ENCODE data around the gene WNT3.
"Not testable (repeated sequence)": the region's sequence is repeated elsewhere in the genome, so short reads cannot be mapped to it uniquely, and the experiment has no call there.

WNT3 gene

GRCh38 chr17:46770818-46771560 is 47.5 kb downstream of the WNT3 start:
- Histone ChIP-seq H2BK12ac (ENCODE audit: low read length in 2 of 2) (no peak overlapping the region), H3K9me3 (ENCODE audit: control insufficient read depth, low read length) (no peaks in the 10 kb centered on the region), H2BK5ac (ENCODE audit: low read depth, low read length, poor library complexity, severe bottlenecking) (peak overlapping the region; percentile 40), H4K8ac (ENCODE audit: low read length) (peak overlapping the region; percentile 87), H3K14ac (ENCODE audit: low read length in 2 of 2) (no peak overlapping the region), H3K4ac (ENCODE audit: low read depth in 1 of 2, low read length in 2 of 2) (peak overlapping the region in 1 of 2 experiments; percentile 30), H3K27ac (ENCODE audit: low read length, poor library complexity, severe bottlenecking) (no peak overlapping the region), H3K79me1 (replicated peaks; ENCODE audit: low read length, poor library complexity, severe bottlenecking) (peaks cover 5% of the 10 kb centered on the region), H3K4me3 (ENCODE audit: insufficient read depth in 1 of 2, low read depth in 1 of 2, low read length in 2 of 2) (peak overlapping the region in 1 of 2 experiments; percentile 68), H2BK120ac (ENCODE audit: low read depth, low read length) (peak overlapping the region; percentile 91), H3K4me2 (ENCODE audit: low read length, poor library complexity, severe bottlenecking) (peak overlapping the region; percentile 62), H2BK15ac (ENCODE audit: low read depth, poor library complexity, severe bottlenecking) (peak overlapping the region; percentile 56), H3K23ac (ENCODE audit: low read length in 2 of 2) (no peak overlapping the region), H3K9ac (ENCODE audit: low read length) (peak overlapping the region; percentile 8), H3K4me1 (ENCODE audit: control insufficient read depth, insufficient read depth, low read depth, low read length) (peaks cover 29% of the 10 kb centered on the region), H4K91ac (ENCODE audit: low read length) (peak overlapping the region; percentile 41), H3K36me3 (ENCODE audit: control insufficient read depth in 1 of 2, insufficient read depth in 2 of 2, low read depth in 1 of 2, low read length in 2 of 2) (peaks cover 0 to 7% of the 10 kb centered on the region in 2 experiments), H3K18ac (ENCODE audit: low read depth in 1 of 2, low read length in 2 of 2) (peak overlapping the region in 1 of 2 experiments; percentile 73), H2AK5ac (ENCODE audit: low read length, severe bottlenecking) (no peak overlapping the region), H2AFZ (ENCODE audit: low read depth, low read length) (peak overlapping the region; percentile 88), H3K27me3 (ENCODE audit: control insufficient read depth in 1 of 2, insufficient read depth in 1 of 2, low read length in 2 of 2) (peaks cover 0 to 16% of the 10 kb centered on the region in 2 experiments)
- WGBS, result 6% methylated on average over 26 of the region's 73 CpGs
- DNase-seq, result peak; percentile 63

- Histone ChIP-seq H3K9ac (ENCODE audit: low read length) (no peak overlapping the region), H4K91ac (ENCODE audit: low read length) (no peak overlapping the region), H3K4me2 (ENCODE audit: low read length, poor library complexity, severe bottlenecking) (peak overlapping the region; percentile 62), H3K4me3 (ENCODE audit: insufficient read depth in 1 of 2, low read depth in 1 of 2, low read length in 2 of 2) (no peak overlapping the region), H3K18ac (ENCODE audit: low read depth in 1 of 2, low read length in 2 of 2) (peak overlapping the region in 1 of 2 experiments; percentile 73), H4K8ac (ENCODE audit: low read length) (peak overlapping the region; percentile 57), H3K79me1 (replicated peaks; ENCODE audit: low read length, poor library complexity, severe bottlenecking) (peaks cover 7% of the 10 kb centered on the region), H2BK120ac (ENCODE audit: low read depth, low read length) (no peak overlapping the region), H3K27ac (ENCODE audit: low read length, poor library complexity, severe bottlenecking) (no peak overlapping the region), H3K4me1 (ENCODE audit: control insufficient read depth, insufficient read depth, low read depth, low read length) (peaks cover 29% of the 10 kb centered on the region), H2BK12ac (ENCODE audit: low read length in 2 of 2) (no peak overlapping the region), H3K14ac (ENCODE audit: low read length in 2 of 2) (no peak overlapping the region), H2AK5ac (ENCODE audit: low read length, severe bottlenecking) (peak overlapping the region; percentile 66), H2BK15ac (ENCODE audit: low read depth, poor library complexity, severe bottlenecking) (no peak overlapping the region), H3K27me3 (ENCODE audit: control insufficient read depth in 1 of 2, insufficient read depth in 1 of 2, low read length in 2 of 2) (peaks cover 0 to 15% of the 10 kb centered on the region in 2 experiments), H3K23ac (ENCODE audit: low read length in 2 of 2) (no peak overlapping the region), H2AFZ (ENCODE audit: low read depth, low read length) (no peak overlapping the region), H2BK5ac (ENCODE audit: low read depth, low read length, poor library complexity, severe bottlenecking) (no peak overlapping the region), H3K36me3 (ENCODE audit: control insufficient read depth in 1 of 2, insufficient read depth in 2 of 2, low read depth in 1 of 2, low read length in 2 of 2) (peaks cover 0 to 9% of the 10 kb centered on the region in 2 experiments), H3K4ac (ENCODE audit: low read depth in 1 of 2, low read length in 2 of 2) (no peak overlapping the region), H3K9me3 (ENCODE audit: control insufficient read depth, low read length) (no peaks in the 10 kb centered on the region)
- no peak for DNase-seq
- WGBS, result 86% methylated on average over 13 of the region's 14 CpGs
Observed at GRCh38 chr17:46770439-46770817, 48.1 kb downstream of the WNT3 start.

GRCh38 chr17:46769531-46770438 is 48.7 kb downstream of the WNT3 start:
- Histone ChIP-seq H2BK5ac (ENCODE audit: low read depth, low read length, poor library complexity, severe bottlenecking) (no peak overlapping the region), H4K91ac (ENCODE audit: low read length) (no peak overlapping the region), H3K27me3 (ENCODE audit: control insufficient read depth in 1 of 2, insufficient read depth in 1 of 2, low read length in 2 of 2) (peaks cover 0 to 15% of the 10 kb centered on the region in 2 experiments), H2AFZ (ENCODE audit: low read depth, low read length) (no peak overlapping the region), H3K14ac (ENCODE audit: low read length in 2 of 2) (no peak overlapping the region), H3K18ac (ENCODE audit: low read depth in 1 of 2, low read length in 2 of 2) (no peak overlapping the region), H2BK15ac (ENCODE audit: low read depth, poor library complexity, severe bottlenecking) (no peak overlapping the region), H3K9ac (ENCODE audit: low read length) (peak overlapping the region; percentile 64), H4K8ac (ENCODE audit: low read length) (no peak overlapping the region), H2BK12ac (ENCODE audit: low read length in 2 of 2) (no peak overlapping the region), H3K23ac (ENCODE audit: low read length in 2 of 2) (no peak overlapping the region), H3K4me3 (ENCODE audit: insufficient read depth in 1 of 2, low read depth in 1 of 2, low read length in 2 of 2) (peak overlapping the region in 1 of 2 experiments; percentile 65), H3K79me1 (replicated peaks; ENCODE audit: low read length, poor library complexity, severe bottlenecking) (peaks cover 7% of the 10 kb centered on the region), H3K9me3 (ENCODE audit: control insufficient read depth, low read length) (no peaks in the 10 kb centered on the region), H2BK120ac (ENCODE audit: low read depth, low read length) (no peak overlapping the region), H3K4me1 (ENCODE audit: control insufficient read depth, insufficient read depth, low read depth, low read length) (peaks cover 30% of the 10 kb centered on the region), H3K27ac (ENCODE audit: low read length, poor library complexity, severe bottlenecking) (no peak overlapping the region), H3K4me2 (ENCODE audit: low read length, poor library complexity, severe bottlenecking) (no peak overlapping the region), H3K36me3 (ENCODE audit: control insufficient read depth in 1 of 2, insufficient read depth in 2 of 2, low read depth in 1 of 2, low read length in 2 of 2) (peaks cover 0 to 10% of the 10 kb centered on the region in 2 experiments), H2AK5ac (ENCODE audit: low read length, severe bottlenecking) (peak overlapping the region; percentile 66), H3K4ac (ENCODE audit: low read depth in 1 of 2, low read length in 2 of 2) (no peak overlapping the region)
- WGBS, result 95% methylated on average over 56 of the region's 56 CpGs
- DNase-seq, result no peak

GRCh38 chr17:46768896-46769295 is 49.6 kb downstream of the WNT3 start:
- WGBS, result 98% methylated on average over 14 of the region's 14 CpGs
- not testable (repeated sequence) for H3K79me1 ChIP-seq (replicated peaks; ENCODE audit: low read length, poor library complexity, severe bottlenecking); H3K4me2 ChIP-seq (ENCODE audit: low read length, poor library complexity, severe bottlenecking); H4K91ac ChIP-seq (ENCODE audit: low read length); H3K9me3 ChIP-seq (ENCODE audit: control insufficient read depth, low read length); H3K4me3 ChIP-seq (ENCODE audit: insufficient read depth in 1 of 2, low read depth in 1 of 2, low read length in 2 of 2); H3K27ac ChIP-seq (ENCODE audit: low read length, poor library complexity, severe bottlenecking); H2BK15ac ChIP-seq (ENCODE audit: low read depth, poor library complexity, severe bottlenecking); DNase-seq; H3K9ac ChIP-seq (ENCODE audit: low read length); H3K18ac ChIP-seq (ENCODE audit: low read depth in 1 of 2, low read length in 2 of 2); H2BK12ac ChIP-seq (ENCODE audit: low read length in 2 of 2); H3K4ac ChIP-seq (ENCODE audit: low read depth in 1 of 2, low read length in 2 of 2); H3K23ac ChIP-seq (ENCODE audit: low read length in 2 of 2); H2BK5ac ChIP-seq (ENCODE audit: low read depth, low read length, poor library complexity, severe bottlenecking); H3K14ac ChIP-seq (ENCODE audit: low read length in 2 of 2); H4K8ac ChIP-seq (ENCODE audit: low read length); H2BK120ac ChIP-seq (ENCODE audit: low read depth, low read length); H2AK5ac ChIP-seq (ENCODE audit: low read length, severe bottlenecking); H2AFZ ChIP-seq (ENCODE audit: low read depth, low read length)
- peaks cover 0 to 10% of the 10 kb centered on the region in 2 experiments for H3K36me3 ChIP-seq (ENCODE audit: control insufficient read depth in 1 of 2, insufficient read depth in 2 of 2, low read depth in 1 of 2, low read length in 2 of 2)
- H3K4me1 ChIP-seq (ENCODE audit: control insufficient read depth, insufficient read depth, low read depth, low read length), result peaks cover 35% of the 10 kb centered on the region
- peaks cover 0 to 10% of the 10 kb centered on the region in 2 experiments for H3K27me3 ChIP-seq (ENCODE audit: control insufficient read depth in 1 of 2, insufficient read depth in 1 of 2, low read length in 2 of 2)
